Measurements from ENCODE around the gene OAS2.

The OAS2 gene

GRCh38 chr12:113005762-113006161 lies 27.4 kb downstream of the OAS2 start:
- Mint-ChIP-seq H3K9me3 (peaks cover 3% of the 10 kb centered on the region), H3K4me3 (no peak overlapping the region), H3K27me3 (ENCODE audit: low read depth) (no peaks in the 10 kb centered on the region), H3K27ac (no peak overlapping the region), H3K36me3 (ENCODE audit: low read depth) (peaks cover 78% of the 10 kb centered on the region), H3K4me1 (ENCODE audit: low read depth) (peaks cover 2% of the 10 kb centered on the region)

GRCh38 chr12:113006206-113006605 lies 27.9 kb downstream of the OAS2 start:
- Mint-ChIP-seq H3K27me3 (ENCODE audit: low read depth) (no peaks in the 10 kb centered on the region), H3K36me3 (ENCODE audit: low read depth) (peaks cover 79% of the 10 kb centered on the region), H3K9me3 (peaks cover 6% of the 10 kb centered on the region), H3K4me3 (no peak overlapping the region), H3K27ac (no peak overlapping the region), H3K4me1 (ENCODE audit: low read depth) (peaks cover 2% of the 10 kb centered on the region)

- Mint-ChIP-seq H3K9me3 (peaks cover 6% of the 10 kb centered on the region), H3K36me3 (ENCODE audit: low read depth) (peaks cover 79% of the 10 kb centered on the region), H3K4me1 (ENCODE audit: low read depth) (peaks cover 2% of the 10 kb centered on the region), H3K27ac (no peak overlapping the region), H3K4me3 (no peak overlapping the region), H3K27me3 (ENCODE audit: low read depth) (no peaks in the 10 kb centered on the region)
Observed at GRCh38 chr12:113006641-113007040, 28.3 kb downstream of the OAS2 start.

DNA sequence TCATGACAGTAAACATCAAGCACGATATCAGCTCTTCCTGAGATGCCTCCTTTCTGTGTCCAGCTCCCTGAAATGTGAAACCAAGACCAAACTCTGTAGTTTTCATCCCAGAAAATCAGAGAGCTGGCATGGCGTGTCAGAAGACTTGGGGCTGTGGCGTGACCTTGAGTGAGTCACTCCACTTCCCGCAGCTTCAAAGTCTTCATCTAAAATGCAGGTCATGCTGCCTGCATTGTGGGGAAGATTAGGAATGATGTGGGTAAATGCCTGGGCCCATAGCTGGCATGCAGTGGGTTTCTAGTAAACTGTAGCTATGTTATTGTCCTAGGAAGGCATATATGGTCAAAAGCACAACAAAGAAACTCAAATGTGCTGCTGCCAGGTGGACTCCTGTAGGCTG lies 28.8 kb downstream of the OAS2 start:
- no peaks in the 10 kb centered on the region for H3K27me3 Mint-ChIP-seq (ENCODE audit: low read depth)
- no peak overlapping the region for H3K27ac Mint-ChIP-seq
- no peak overlapping the region for H3K4me3 Mint-ChIP-seq
- H3K36me3 Mint-ChIP-seq (ENCODE audit: low read depth), result peaks cover 81% of the 10 kb centered on the region
- peaks cover 6% of the 10 kb centered on the region for H3K9me3 Mint-ChIP-seq
- peaks cover 2% of the 10 kb centered on the region for H3K4me1 Mint-ChIP-seq (ENCODE audit: low read depth)

GRCh38 chr12:113010701-113011100 lies 32.4 kb downstream of the OAS2 start:
- Mint-ChIP-seq H3K27me3 (ENCODE audit: low read depth) (no peaks in the 10 kb centered on the region), H3K9me3 (peaks cover 6% of the 10 kb centered on the region), H3K4me3 (no peak overlapping the region), H3K27ac (no peak overlapping the region), H3K4me1 (ENCODE audit: low read depth) (peaks cover 2% of the 10 kb centered on the region), H3K36me3 (ENCODE audit: low read depth) (peaks cover 53% of the 10 kb centered on the region)

- Mint-ChIP-seq H3K9me3 (peaks cover 6% of the 10 kb centered on the region), H3K27ac (no peak overlapping the region), H3K36me3 (ENCODE audit: low read depth) (peaks cover 21% of the 10 kb centered on the region), H3K4me1 (ENCODE audit: low read depth) (no peaks in the 10 kb centered on the region), H3K4me3 (no peak overlapping the region), H3K27me3 (ENCODE audit: low read depth) (no peaks in the 10 kb centered on the region)
Observed at GRCh38 chr12:113014565-113014964, 36.2 kb downstream of the OAS2 start.

DNA sequence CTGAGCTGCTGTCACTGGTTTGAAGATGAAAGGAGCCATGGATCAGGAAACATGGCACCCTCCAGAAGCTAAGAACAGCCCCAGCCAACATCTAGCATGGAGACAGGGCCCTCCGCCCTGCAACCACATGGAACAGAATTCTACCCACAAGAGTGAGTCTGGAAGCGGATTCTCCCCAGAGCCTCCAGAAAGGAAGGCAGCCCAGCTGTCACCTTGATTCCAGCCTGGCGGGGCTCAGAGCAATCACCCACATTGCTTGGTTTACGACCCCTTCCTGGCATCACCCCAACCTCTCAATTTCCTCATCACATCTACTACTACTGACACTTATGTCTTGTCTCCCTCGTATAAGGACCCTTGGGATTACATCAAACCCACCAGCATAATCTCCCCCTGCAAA lies 38.5 kb downstream of the OAS2 start:
- Mint-ChIP-seq H3K36me3 (ENCODE audit: low read depth) (peaks cover under 1% of the 10 kb centered on the region), H3K4me3 (no peak overlapping the region), H3K27me3 (ENCODE audit: low read depth) (peaks cover 4% of the 10 kb centered on the region), H3K27ac (no peak overlapping the region), H3K4me1 (ENCODE audit: low read depth) (no peaks in the 10 kb centered on the region), H3K9me3 (no peaks in the 10 kb centered on the region)

DNA sequence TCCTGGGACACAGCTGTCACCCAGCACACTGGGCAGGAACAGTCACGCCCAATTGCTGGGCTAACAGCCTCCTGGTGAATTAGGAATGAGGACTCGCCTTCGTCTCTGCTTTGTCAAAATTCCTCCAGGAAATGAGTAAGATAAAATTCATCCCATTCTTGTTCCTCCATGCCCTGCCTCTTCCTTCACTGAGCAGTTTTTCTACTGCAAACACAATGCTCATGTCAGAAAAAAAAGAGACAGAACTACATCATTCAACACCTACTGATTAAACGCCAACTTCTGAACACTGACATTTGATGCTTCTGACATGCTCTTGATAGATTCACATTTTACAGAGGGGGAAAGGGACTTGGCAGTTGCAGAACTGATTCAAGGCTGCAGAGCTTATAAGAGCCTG lies 40.7 kb downstream of the OAS2 start:
- H3K36me3 Mint-ChIP-seq (ENCODE audit: low read depth), result no peaks in the 10 kb centered on the region
- H3K27ac Mint-ChIP-seq, result no peak overlapping the region
- H3K27me3 Mint-ChIP-seq (ENCODE audit: low read depth), result peaks cover 4% of the 10 kb centered on the region

DNA sequence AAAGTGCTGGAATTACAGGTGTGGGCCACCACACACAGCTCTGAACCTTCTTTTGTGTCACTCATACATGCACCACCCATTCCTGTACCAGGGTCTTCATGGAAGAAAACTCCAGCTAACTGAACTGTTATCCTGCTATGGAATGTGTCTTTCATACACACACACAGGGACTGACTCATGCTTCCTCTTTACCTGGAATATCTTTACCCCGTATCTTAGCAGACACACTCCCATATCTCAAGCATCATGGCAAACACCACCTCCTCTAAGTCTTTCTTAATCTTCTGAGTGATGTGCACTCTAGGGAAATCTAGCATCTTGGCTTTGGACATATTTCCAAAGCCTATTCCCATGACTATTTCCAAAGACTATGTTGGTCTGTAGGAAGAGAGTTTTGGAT lies 43.2 kb downstream of the OAS2 start:
- H3K4me1 Mint-ChIP-seq (ENCODE audit: low read depth), result peaks cover 3% of the 10 kb centered on the region
- no peaks in the 10 kb centered on the region for H3K9me3 Mint-ChIP-seq
- H3K4me3 Mint-ChIP-seq, result no peak overlapping the region
- peaks cover 4% of the 10 kb centered on the region for H3K27me3 Mint-ChIP-seq (ENCODE audit: low read depth)
- H3K36me3 Mint-ChIP-seq (ENCODE audit: low read depth), result no peaks in the 10 kb centered on the region
- H3K27ac Mint-ChIP-seq, result no peak overlapping the region

More for the DNA sequence above, 40.7 kb downstream of the OAS2 start:
- Mint-ChIP-seq H3K4me1 (ENCODE audit: low read depth) (peaks cover 3% of the 10 kb centered on the region), H3K4me3 (no peak overlapping the region), H3K9me3 (no peaks in the 10 kb centered on the region)

GRCh38 chr12:113022563-113023297 lies 44.4 kb downstream of the OAS2 start:
- Mint-ChIP-seq H3K4me1 (ENCODE audit: low read depth) (peaks cover 3% of the 10 kb centered on the region), H3K4me3 (no peak overlapping the region), H3K27me3 (ENCODE audit: low read depth) (peaks cover 4% of the 10 kb centered on the region), H3K9me3 (no peaks in the 10 kb centered on the region), H3K27ac (no peak overlapping the region), H3K36me3 (ENCODE audit: low read depth) (no peaks in the 10 kb centered on the region)

- Mint-ChIP-seq H3K4me3 (no peak overlapping the region), H3K4me1 (ENCODE audit: low read depth) (peaks cover 5% of the 10 kb centered on the region), H3K27me3 (ENCODE audit: low read depth) (peaks cover 8% of the 10 kb centered on the region), H3K9me3 (no peaks in the 10 kb centered on the region), H3K36me3 (ENCODE audit: low read depth) (no peaks in the 10 kb centered on the region), H3K27ac (no peak overlapping the region)
Observed at GRCh38 chr12:113027726-113028125, 49.4 kb downstream of the OAS2 start.

DNA sequence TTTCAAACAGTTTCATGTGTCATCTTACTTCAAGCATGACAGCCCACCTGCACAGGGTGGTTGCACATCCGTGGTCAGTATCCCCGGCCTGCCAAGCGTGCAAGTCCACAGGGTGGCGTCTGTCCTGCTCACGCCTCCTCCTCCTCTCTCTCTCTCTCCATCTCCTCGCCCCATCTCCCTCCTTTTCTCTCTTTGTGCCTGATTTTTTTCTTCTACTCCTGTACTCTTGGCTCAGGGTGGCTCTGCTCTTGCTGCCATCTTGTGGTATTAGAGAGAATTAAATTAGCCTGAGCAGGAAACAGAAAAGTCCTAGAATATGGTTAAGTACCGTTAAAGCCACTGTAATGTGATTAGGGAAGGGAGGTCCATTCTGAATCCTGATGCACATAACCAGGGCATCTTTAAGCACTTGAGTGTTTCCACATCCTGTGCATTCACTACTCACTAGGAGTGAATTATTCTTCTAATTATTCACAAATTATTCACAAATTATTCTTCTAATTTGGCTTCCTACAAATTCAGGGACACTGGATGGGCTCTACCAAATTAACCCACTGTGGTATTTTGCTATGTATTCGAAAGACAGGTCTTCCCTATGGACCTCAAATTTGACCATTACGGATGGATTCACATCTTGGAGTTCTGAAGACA lies 52.7 kb downstream of the OAS2 start:
- H3K4me1 Mint-ChIP-seq (ENCODE audit: low read depth), result peaks cover 3% of the 10 kb centered on the region
- H3K27ac Mint-ChIP-seq, result no peak overlapping the region
- H3K27me3 Mint-ChIP-seq (ENCODE audit: low read depth), result peaks cover 8% of the 10 kb centered on the region
- no peaks in the 10 kb centered on the region for H3K9me3 Mint-ChIP-seq
- no peak overlapping the region for H3K4me3 Mint-ChIP-seq
- no peaks in the 10 kb centered on the region for H3K36me3 Mint-ChIP-seq (ENCODE audit: low read depth)

- Mint-ChIP-seq H3K27ac (no peak overlapping the region), H3K36me3 (ENCODE audit: low read depth) (no peaks in the 10 kb centered on the region), H3K4me3 (no peak overlapping the region), H3K9me3 (no peaks in the 10 kb centered on the region), H3K27me3 (ENCODE audit: low read depth) (peaks cover 13% of the 10 kb centered on the region), H3K4me1 (ENCODE audit: low read depth) (peaks cover 1% of the 10 kb centered on the region)
Observed at GRCh38 chr12:113039911-113040445, 61.7 kb downstream of the OAS2 start.

DNA sequence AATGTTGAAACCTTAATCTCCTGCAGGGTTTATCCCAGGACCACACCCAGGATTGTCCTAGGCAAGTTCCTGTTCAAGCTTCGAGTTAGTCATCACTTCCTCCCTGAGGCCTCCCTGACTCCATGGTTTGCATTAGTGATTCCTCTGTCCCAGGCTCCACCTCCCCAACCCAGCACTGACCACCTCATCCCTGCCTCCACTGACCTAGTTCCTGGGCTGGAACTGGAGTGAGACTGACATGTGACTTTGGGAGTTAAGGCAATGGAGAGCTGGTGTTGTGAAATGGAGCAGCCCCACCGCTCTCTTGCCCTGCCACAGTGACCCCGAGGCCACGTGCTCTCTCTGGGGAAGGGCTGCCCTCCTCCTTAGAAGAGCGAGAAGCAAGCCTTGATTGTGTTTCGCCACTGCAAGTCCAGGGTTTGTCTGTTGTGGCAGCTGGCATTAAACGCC lies 62.4 kb downstream of the OAS2 start:
- no peak overlapping the region for H3K4me3 Mint-ChIP-seq
- H3K27me3 Mint-ChIP-seq (ENCODE audit: low read depth), result peaks cover 17% of the 10 kb centered on the region
- H3K4me1 Mint-ChIP-seq (ENCODE audit: low read depth), result peaks cover 1% of the 10 kb centered on the region
- no peaks in the 10 kb centered on the region for H3K36me3 Mint-ChIP-seq (ENCODE audit: low read depth)
- H3K27ac Mint-ChIP-seq, result no peak overlapping the region
- H3K9me3 Mint-ChIP-seq, result no peaks in the 10 kb centered on the region

DNA sequence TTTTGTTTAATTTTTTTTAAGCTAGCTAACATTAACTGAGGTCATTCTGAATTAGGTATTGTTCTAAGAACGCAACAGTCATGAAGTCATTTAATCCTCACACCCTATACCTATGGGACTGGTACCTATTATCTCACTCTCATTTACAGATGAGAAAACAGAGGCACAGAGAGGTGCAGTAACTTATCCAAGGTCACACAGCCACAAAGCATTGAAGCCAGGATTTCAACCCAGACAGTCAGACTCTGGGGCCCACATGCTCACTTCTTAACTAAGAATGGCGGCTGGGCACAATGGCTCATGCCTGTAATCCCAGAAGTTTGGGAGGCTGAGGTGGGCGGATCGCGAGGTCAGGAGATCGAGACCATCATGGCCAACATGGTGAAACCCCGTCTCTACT lies 63.2 kb downstream of the OAS2 start:
- Mint-ChIP-seq H3K27me3 (ENCODE audit: low read depth) (peaks cover 18% of the 10 kb centered on the region), H3K36me3 (ENCODE audit: low read depth) (no peaks in the 10 kb centered on the region), H3K4me1 (ENCODE audit: low read depth) (peaks cover 1% of the 10 kb centered on the region), H3K27ac (no peak overlapping the region), H3K9me3 (no peaks in the 10 kb centered on the region), H3K4me3 (no peak overlapping the region)

Measured in T-helper 1 cell treated with Interleukin-12 subunit alpha and Interleukin-12 subunit beta and Interleukin-4 antibody, amounts not matched to agents 30 μg/mL and 1 μg/mL, for 36 hours (primary cell).